Measurements from ENCODE around the gene ZRANB3.

GRCh38 chr2:135485441-135485840, 45.6 kb downstream of the ZRANB3 start:
- TF ChIP-seq POLR2A (IDR thresholded peaks at IDR 0.05): no peak
- TF ChIP-seq CTCF (IDR thresholded peaks at IDR 0.05): no peak

All from ovary (tissue), 3 donors.